ENCODE measurements around the gene SKAP1.
"Not testable (repeated sequence)": the region's sequence is repeated elsewhere in the genome, so short reads cannot be mapped to it uniquely, and the experiment has no call there.

SKAP1 gene

GRCh38 chr17:48228720-48229119 is 201.3 kb downstream of the SKAP1 start:
- in situ Hi-C loops (cut with MboI; ENCODE audit: low sequenced_read_pairs): no loop called here

- in situ Hi-C loops (cut with MboI; ENCODE audit: low sequenced_read_pairs): no loop called here
Observed at GRCh38 chr17:48225725-48226567, 204.1 kb downstream of the SKAP1 start.

GRCh38 chr17:48223945-48224344 is 206.1 kb downstream of the SKAP1 start:
- in situ Hi-C loops (cut with MboI; ENCODE audit: low sequenced_read_pairs): no loop called here

GRCh38 chr17:48219617-48220016 is 210.4 kb downstream of the SKAP1 start:
- in situ Hi-C loops (cut with MboI; ENCODE audit: low sequenced_read_pairs): no loop called here

- in situ Hi-C loops (cut with MboI; ENCODE audit: low sequenced_read_pairs): no loop called here
Observed at GRCh38 chr17:48215583-48216139, 214.4 kb downstream of the SKAP1 start.

- in situ Hi-C loops (cut with MboI; ENCODE audit: low sequenced_read_pairs): no loop called here
Observed at GRCh38 chr17:48213797-48214196, 216.2 kb downstream of the SKAP1 start.

- in situ Hi-C loops (cut with MboI; ENCODE audit: low sequenced_read_pairs): no loop called here
Observed at GRCh38 chr17:48211787-48212186, 218.2 kb downstream of the SKAP1 start.

- in situ Hi-C loops (cut with MboI; ENCODE audit: low sequenced_read_pairs): no loop called here
Observed at GRCh38 chr17:48211011-48211410, 219.0 kb downstream of the SKAP1 start.

GRCh38 chr17:48209973-48210372 is 220.0 kb downstream of the SKAP1 start:
- in situ Hi-C loops (cut with MboI; ENCODE audit: low sequenced_read_pairs): no loop called here

GRCh38 chr17:48207776-48208544 is 222.1 kb downstream of the SKAP1 start:
- in situ Hi-C loops (cut with MboI; ENCODE audit: low sequenced_read_pairs): no loop called here

- in situ Hi-C loops (cut with MboI; ENCODE audit: low sequenced_read_pairs): not testable (repeated sequence)
Observed at GRCh38 chr17:48207036-48207435, 223.0 kb downstream of the SKAP1 start.

GRCh38 chr17:48202959-48203358 is 227.1 kb downstream of the SKAP1 start:
- in situ Hi-C loops (cut with MboI; ENCODE audit: low sequenced_read_pairs): no loop called here

- in situ Hi-C loops (cut with MboI; ENCODE audit: low sequenced_read_pairs): no loop called here
Observed at GRCh38 chr17:48198950-48199541, 231.0 kb downstream of the SKAP1 start.

- in situ Hi-C loops (cut with MboI; ENCODE audit: low sequenced_read_pairs): no loop called here
Observed at GRCh38 chr17:48195910-48196309, 234.1 kb downstream of the SKAP1 start.

- in situ Hi-C loops (cut with MboI; ENCODE audit: low sequenced_read_pairs): no loop called here
Observed at GRCh38 chr17:48194097-48194550, 235.9 kb downstream of the SKAP1 start.

- in situ Hi-C loops (cut with MboI; ENCODE audit: low sequenced_read_pairs): no loop called here
Observed at GRCh38 chr17:48192321-48192731, 237.7 kb downstream of the SKAP1 start.

GRCh38 chr17:48191362-48191761 is 238.7 kb downstream of the SKAP1 start:
- in situ Hi-C loops (cut with MboI; ENCODE audit: low sequenced_read_pairs): no loop called here

- in situ Hi-C loops (cut with MboI; ENCODE audit: low sequenced_read_pairs): no loop called here
Observed at GRCh38 chr17:48190871-48191270, 239.1 kb downstream of the SKAP1 start.

GRCh38 chr17:48187872-48188608 is 242.0 kb downstream of the SKAP1 start:
- in situ Hi-C loops (cut with MboI; ENCODE audit: low sequenced_read_pairs): no loop called here

- in situ Hi-C loops (cut with MboI; ENCODE audit: low sequenced_read_pairs): not testable (repeated sequence)
Observed at GRCh38 chr17:48186317-48186716, 243.7 kb downstream of the SKAP1 start.

GRCh38 chr17:48184721-48185120 is 245.3 kb downstream of the SKAP1 start:
- in situ Hi-C loops (cut with MboI; ENCODE audit: low sequenced_read_pairs): no loop called here
